ENCODE results near the gene FAM163B. TPM values are rescaled to one million over a fixed set of nuclear protein-coding genes. Genes with fewer than 3 reads are reported as not detected.

The FAM163B gene
- total and polyA plus RNA-seq, 2 donors (not counting 1 experiment from before 2014, with no cell fraction given), result not detected

- Mint-ChIP-seq H3K9me3 (ENCODE audit: insufficient read depth) (no peaks in the 10 kb centered on the region), H3K4me3 (no peak overlapping the region), H3K4me1 (no peaks in the 10 kb centered on the region), H3K27ac (no peak overlapping the region), H3K27me3 (peaks cover 13% of the 10 kb centered on the region)
- TF ChIP-seq CTCF (IDR thresholded peaks at IDR 0.05), result no peak
- no peak for TF ChIP-seq EZH2 (IDR thresholded peaks at IDR 0.05; ENCODE audit: borderline replicate concordance, insufficient read depth, low read depth, low read length, poor library complexity, severe bottlenecking)
- WGBS (ENCODE audit: insufficient coverage), result 82% methylated on average over 15 of the region's 17 CpGs
- H3K4me3 ChIP-seq (ENCODE audit: control extremely low read depth in 1 of 5, extremely low read depth in 1 of 5, insufficient read depth in 1 of 5, low read depth in 2 of 5, low read length in 4 of 5), result no peak overlapping the region
- ChIA-PET CTCF (no interaction called here), POLR2A (no interaction called here)
- H3K27ac ChIP-seq (ENCODE audit: low read length in 2 of 2), result no peak overlapping the region
- no peak for ATAC-seq (ENCODE audit: low read depth)
- DNase-seq, result no peak
- H3K9ac ChIP-seq (ENCODE audit: low read length), result no peak overlapping the region
- intact Hi-C loops (cut with micrococcal nuclease), result no loop called here
- H3K4me2 ChIP-seq (replicated peaks; ENCODE audit: low read depth, low read length, poor library complexity, severe bottlenecking), result no peak overlapping the region
- H3K4me1 ChIP-seq (ENCODE audit: control insufficient read depth in 2 of 2, insufficient read depth in 2 of 2, low read length in 2 of 2), result peaks cover 2% of the 10 kb centered on the region in 2 donors
- H3K79me2 ChIP-seq (ENCODE audit: control insufficient read depth, insufficient read depth, low read length), result no peaks in the 10 kb centered on the region
- H3K9me3 ChIP-seq (ENCODE audit: control extremely low read depth in 1 of 3, control insufficient read depth in 2 of 3, insufficient read depth in 1 of 3, low read length in 2 of 3), result peaks cover 0 to 35% (median 0%) of the 10 kb centered on the region in 3 donors
- peaks cover 0 to 11% (median under 1%) of the 10 kb centered on the region in 4 experiments for H3K27me3 ChIP-seq (replicated peaks in 1 of 4; ENCODE audit: control extremely low read depth in 1 of 4, control insufficient read depth in 3 of 4, insufficient read depth in 4 of 4, low read length in 3 of 4)
- H4K20me1 ChIP-seq (ENCODE audit: control insufficient read depth, insufficient read depth, low read length, poor library complexity, severe bottlenecking), result no peaks in the 10 kb centered on the region
- no peaks in the 10 kb centered on the region for H3K36me3 ChIP-seq (replicated peaks in 1 of 2; ENCODE audit: control extremely low read depth in 1 of 2, control insufficient read depth in 1 of 2, extremely low read depth in 1 of 2, insufficient read depth in 2 of 2, low read length in 1 of 2)
- H2AFZ ChIP-seq (ENCODE audit: insufficient read depth, low read depth, low read length, poor library complexity, severe bottlenecking), result no peak overlapping the region
These were observed 17.9 kb downstream of the FAM163B start for GRCh38 chr9:133591116-133591910.

- TF ChIP-seq CTCF (IDR thresholded peaks at IDR 0.05) (no peak), EZH2 (IDR thresholded peaks at IDR 0.05; ENCODE audit: borderline replicate concordance, insufficient read depth, low read depth, low read length, poor library complexity, severe bottlenecking) (no peak)
- POLR2A ChIA-PET, result no interaction called here
These were observed 18.8 kb downstream of the FAM163B start for GRCh38 chr9:133590231-133590855.

More at GRCh38 chr9:133590231-133590855, 18.8 kb downstream of the FAM163B start:
- no peaks in the 10 kb centered on the region for H4K20me1 ChIP-seq (ENCODE audit: control insufficient read depth, insufficient read depth, low read length, poor library complexity, severe bottlenecking)
- ATAC-seq (ENCODE audit: low read depth) (no peak), DNase-seq (no peak)
- CTCF ChIA-PET, result interaction anchor here (0.5 kb wide), 1 partner anchor 522 kb away, joined by 3 read pairs; no protein-coding TSS in a partner anchor
- H3K36me3 ChIP-seq (replicated peaks in 1 of 2; ENCODE audit: control extremely low read depth in 1 of 2, control insufficient read depth in 1 of 2, extremely low read depth in 1 of 2, insufficient read depth in 2 of 2, low read length in 1 of 2), result no peaks in the 10 kb centered on the region
- peaks cover 0 to 25% (median 0%) of the 10 kb centered on the region in 3 donors for H3K9me3 ChIP-seq (ENCODE audit: control extremely low read depth in 1 of 3, control insufficient read depth in 2 of 3, insufficient read depth in 1 of 3, low read length in 2 of 3)
- H3K4me1 Mint-ChIP-seq, result peaks cover 8% of the 10 kb centered on the region
- H3K4me3 ChIP-seq (ENCODE audit: control extremely low read depth in 1 of 5, extremely low read depth in 1 of 5, insufficient read depth in 1 of 5, low read depth in 2 of 5, low read length in 4 of 5), result no peak overlapping the region
- no peak overlapping the region for H2AFZ ChIP-seq (ENCODE audit: insufficient read depth, low read depth, low read length, poor library complexity, severe bottlenecking)
- intact Hi-C loops (cut with micrococcal nuclease), result no loop called here
- no peak overlapping the region for H3K27ac ChIP-seq (ENCODE audit: low read length in 2 of 2)
- peaks cover 12% of the 10 kb centered on the region in 2 donors for H3K4me1 ChIP-seq (ENCODE audit: control insufficient read depth in 2 of 2, insufficient read depth in 2 of 2, low read length in 2 of 2)
- H3K79me2 ChIP-seq (ENCODE audit: control insufficient read depth, insufficient read depth, low read length), result no peaks in the 10 kb centered on the region
- H3K9me3 Mint-ChIP-seq (ENCODE audit: insufficient read depth), result no peaks in the 10 kb centered on the region
- 75% methylated on average over 20 of the region's 20 CpGs for WGBS (ENCODE audit: insufficient coverage)
- peaks cover 13% of the 10 kb centered on the region for H3K27me3 Mint-ChIP-seq
- no peak overlapping the region for H3K9ac ChIP-seq (ENCODE audit: low read length)
- H3K27ac Mint-ChIP-seq, result no peak overlapping the region
- H3K4me2 ChIP-seq (replicated peaks; ENCODE audit: low read depth, low read length, poor library complexity, severe bottlenecking), result no peak overlapping the region
- H3K27me3 ChIP-seq (replicated peaks in 1 of 4; ENCODE audit: control extremely low read depth in 1 of 4, control insufficient read depth in 3 of 4, insufficient read depth in 4 of 4, low read length in 3 of 4), result peaks cover 0 to 21% (median 2%) of the 10 kb centered on the region in 4 experiments
- H3K4me3 Mint-ChIP-seq, result no peak overlapping the region
